ENCODE measurements around the gene WDR45B. TPM values are rescaled to one million over a fixed set of nuclear protein-coding genes. Genes with fewer than 3 reads are reported as not detected.

The WDR45B gene
- total and polyA plus RNA-seq, 2 experiments from 2014 or later: 82.6 to 112 TPM

- Histone ChIP-seq H2AFZ (no peak overlapping the region), H3K36me3 (replicated peaks; ENCODE audit: insufficient read depth, low read depth) (no peaks in the 10 kb centered on the region), H3K9me2 (replicated peaks; ENCODE audit: insufficient read depth) (no peaks in the 10 kb centered on the region), H3K4me3 (peak overlapping the region; percentile 64), H3K27me3 (no peaks in the 10 kb centered on the region), H3K9me3 (ENCODE audit: low read depth) (no peaks in the 10 kb centered on the region), H3K27ac (peak overlapping the region; percentile 91), H3K4me2 (peak overlapping the region; percentile 99), H3K79me2 (peaks cover 38% of the 10 kb centered on the region), H4K20me1 (ENCODE audit: insufficient read depth, poor library complexity, severe bottlenecking) (no peaks in the 10 kb centered on the region), H3K4me1 (ENCODE audit: insufficient read depth) (peaks cover 28% of the 10 kb centered on the region)
- WGBS (ENCODE audit: low lambda C conversion rate, missing lambda C conversion rate): 29% methylated on average over 22 of the region's 29 CpGs
- DNase-seq (ENCODE audit: low spot score): peak; percentile 84
- TF ChIP-seq CTCF (IDR thresholded peaks at IDR 0.05; ENCODE audit: poor library complexity) (no peak), EZH2 (IDR thresholded peaks at IDR 0.05; ENCODE audit: borderline replicate concordance) (no peak), EZH2phosphoT487 (IDR thresholded peaks at IDR 0.05; ENCODE audit: low read depth, severe bottlenecking, unreplicated experiment) (no peak)
These were observed 55.3 kb downstream of the WDR45B start for GRCh38 chr17:82592767-82593589.

DNA sequence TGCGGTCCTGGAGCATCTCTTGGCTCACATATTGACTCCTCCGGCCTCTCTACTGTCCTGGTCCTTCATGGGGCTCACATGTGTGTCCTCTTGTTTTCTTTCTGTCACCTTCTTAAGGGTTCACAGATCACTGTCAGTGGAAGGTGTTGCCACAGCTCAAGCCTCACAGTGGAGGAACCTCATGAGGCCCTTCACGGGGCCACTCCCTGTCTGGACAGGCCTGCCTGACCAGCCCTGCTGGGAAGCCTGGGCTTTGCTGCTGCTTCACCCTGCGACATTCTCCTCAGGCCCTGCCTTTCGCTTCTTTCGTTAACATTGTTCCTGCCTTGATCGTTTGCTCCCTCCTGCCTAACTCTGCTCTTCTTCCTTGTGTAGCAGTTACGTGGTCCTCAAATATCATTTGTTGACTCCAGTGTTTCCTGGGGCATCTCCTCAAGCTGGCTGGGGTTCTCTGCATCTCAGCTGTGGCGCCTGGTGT lies 55.9 kb downstream of the WDR45B start:
- Histone ChIP-seq H3K27ac (peak overlapping the region; percentile 91), H3K4me3 (no peak overlapping the region), H3K9me2 (replicated peaks; ENCODE audit: insufficient read depth) (no peaks in the 10 kb centered on the region), H3K27me3 (no peaks in the 10 kb centered on the region), H4K20me1 (ENCODE audit: insufficient read depth, poor library complexity, severe bottlenecking) (no peaks in the 10 kb centered on the region), H3K9me3 (ENCODE audit: low read depth) (no peaks in the 10 kb centered on the region), H3K79me2 (peaks cover 34% of the 10 kb centered on the region), H3K4me2 (peak overlapping the region; percentile 99), H3K36me3 (replicated peaks; ENCODE audit: insufficient read depth, low read depth) (no peaks in the 10 kb centered on the region), H2AFZ (no peak overlapping the region), H3K4me1 (ENCODE audit: insufficient read depth) (peaks cover 28% of the 10 kb centered on the region)
- TF ChIP-seq EZH2 (IDR thresholded peaks at IDR 0.05; ENCODE audit: borderline replicate concordance) (no peak), EZH2phosphoT487 (IDR thresholded peaks at IDR 0.05; ENCODE audit: low read depth, severe bottlenecking, unreplicated experiment) (no peak), CTCF (IDR thresholded peaks at IDR 0.05; ENCODE audit: poor library complexity) (no peak)
- DNase-seq (ENCODE audit: low spot score): peak; percentile 58
- 56% methylated on average over 9 of the region's 9 CpGs for WGBS (ENCODE audit: low lambda C conversion rate, missing lambda C conversion rate)

DNA sequence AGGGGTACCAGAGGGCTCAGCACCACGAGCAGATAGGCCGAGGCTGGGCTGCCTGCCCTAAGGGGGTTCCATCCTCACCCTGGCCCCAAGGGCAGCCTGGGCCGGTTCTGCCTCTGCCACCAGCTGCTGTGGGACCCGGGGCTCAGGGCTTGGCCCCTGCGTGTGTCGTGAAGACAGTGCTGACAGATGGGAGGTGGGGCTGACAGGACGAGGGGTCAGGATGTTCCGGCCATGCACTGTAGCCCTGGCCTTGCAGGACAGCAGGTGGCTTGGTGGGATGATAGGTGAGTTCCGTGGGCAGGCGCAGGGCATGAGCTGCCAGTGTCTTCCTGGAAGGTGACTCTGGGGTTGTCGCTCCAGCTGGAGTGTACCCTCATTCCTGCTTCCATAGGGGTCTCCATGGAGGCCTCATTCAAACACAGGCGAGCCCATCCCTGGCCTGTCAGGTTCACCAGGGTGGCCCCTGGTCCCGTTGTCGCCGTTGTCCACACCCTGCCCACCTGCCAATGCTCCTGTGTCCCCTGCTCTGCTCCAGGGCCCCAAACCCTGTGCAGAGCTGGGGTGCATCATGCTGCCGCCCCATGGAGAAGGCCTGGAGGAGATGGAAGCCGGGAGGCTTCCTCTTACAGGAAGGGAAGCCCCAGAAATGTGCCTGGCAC lies 57.2 kb downstream of the WDR45B start:
- no peak for DNase-seq (ENCODE audit: low spot score)
- Histone ChIP-seq H3K9me2 (replicated peaks; ENCODE audit: insufficient read depth) (no peaks in the 10 kb centered on the region), H3K4me2 (no peak overlapping the region), H3K27ac (peak overlapping the region; percentile 91), H3K4me1 (ENCODE audit: insufficient read depth) (peaks cover 28% of the 10 kb centered on the region), H3K4me3 (no peak overlapping the region), H3K36me3 (replicated peaks; ENCODE audit: insufficient read depth, low read depth) (no peaks in the 10 kb centered on the region), H3K9me3 (ENCODE audit: low read depth) (no peaks in the 10 kb centered on the region), H3K27me3 (no peaks in the 10 kb centered on the region), H3K79me2 (peaks cover 24% of the 10 kb centered on the region), H2AFZ (no peak overlapping the region), H4K20me1 (ENCODE audit: insufficient read depth, poor library complexity, severe bottlenecking) (no peaks in the 10 kb centered on the region)
- 87% methylated on average over 15 of the region's 17 CpGs for WGBS (ENCODE audit: low lambda C conversion rate, missing lambda C conversion rate)
- TF ChIP-seq EZH2phosphoT487 (IDR thresholded peaks at IDR 0.05; ENCODE audit: low read depth, severe bottlenecking, unreplicated experiment) (no peak), EZH2 (IDR thresholded peaks at IDR 0.05; ENCODE audit: borderline replicate concordance) (no peak), CTCF (IDR thresholded peaks at IDR 0.05; ENCODE audit: poor library complexity) (no peak)

Data from hepatocyte (in vitro differentiated cells).